Ovary (tissue), 3 donors: ENCODE measurements around the gene RNF223.

ENCODE experiments used
- POLR2A ChIP-seq: fragments of 450-650 bp; IDR thresholded peaks from one replicate; pipeline ENCODE4 v1.6.1; 2017; ENCODE audit warnings: antibody characterized with exemption, mild to moderate bottlenecking, moderate library complexity
- TF ChIP-seq, protein P1 (sequence below), 3 donors: fragments of 450-650 bp in 2 of 3; fragments of 200-600 bp in 1 of 3; IDR thresholded peaks; one replicate each; pipeline versions ENCODE4 v1.5.1 to v1.8.0; 2016 to 2022; ENCODE audit warnings: antibody characterized with exemption in 3 of 3, mild to moderate bottlenecking in 1 of 3
- donor health status: DM: no; HTN: no; CAD: no.

DNA sequence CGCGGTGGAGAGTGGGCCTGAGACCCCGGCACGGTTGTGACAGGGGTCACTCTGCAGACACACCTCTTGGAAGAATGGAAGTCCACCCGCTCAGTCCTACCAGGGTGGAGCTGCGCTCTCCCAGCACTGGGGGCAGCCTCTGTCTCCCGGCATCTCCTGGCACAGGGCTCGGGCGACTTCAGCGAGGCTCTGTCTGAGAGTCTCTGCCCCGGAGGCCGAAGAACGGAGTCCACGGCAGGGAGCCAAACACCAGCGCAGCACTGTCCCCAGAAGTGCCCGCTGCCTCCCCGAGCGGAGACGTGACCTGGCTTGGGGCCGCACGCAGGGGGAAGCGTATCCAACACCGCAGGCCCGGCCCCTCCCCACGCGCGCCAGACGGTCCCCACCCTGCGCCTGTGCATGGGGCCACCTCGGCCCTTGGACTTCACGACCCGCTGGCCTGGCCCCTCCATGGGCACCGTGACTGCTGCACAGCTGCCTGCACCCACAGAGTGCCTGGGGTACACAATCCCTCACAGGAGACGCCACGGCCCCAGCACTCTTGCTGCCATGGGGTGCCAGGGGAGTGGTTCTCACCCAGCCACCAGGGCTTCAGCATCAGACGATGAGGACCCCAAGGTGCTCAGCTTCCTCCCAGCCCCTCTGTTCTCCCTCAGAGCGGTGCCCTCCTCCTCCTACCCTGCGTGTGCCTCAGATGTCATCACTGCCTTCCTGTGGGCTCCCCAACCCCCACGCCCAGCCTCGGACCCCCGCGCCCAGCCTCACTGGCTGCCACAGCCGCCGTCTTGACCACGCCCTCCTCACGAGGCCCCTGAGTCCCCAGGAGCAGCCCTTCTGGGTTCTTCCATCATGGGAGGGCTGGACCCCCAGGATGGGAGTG, 14.9 kb upstream of the RNF223 start:
- TF ChIP-seq, protein P1, sequence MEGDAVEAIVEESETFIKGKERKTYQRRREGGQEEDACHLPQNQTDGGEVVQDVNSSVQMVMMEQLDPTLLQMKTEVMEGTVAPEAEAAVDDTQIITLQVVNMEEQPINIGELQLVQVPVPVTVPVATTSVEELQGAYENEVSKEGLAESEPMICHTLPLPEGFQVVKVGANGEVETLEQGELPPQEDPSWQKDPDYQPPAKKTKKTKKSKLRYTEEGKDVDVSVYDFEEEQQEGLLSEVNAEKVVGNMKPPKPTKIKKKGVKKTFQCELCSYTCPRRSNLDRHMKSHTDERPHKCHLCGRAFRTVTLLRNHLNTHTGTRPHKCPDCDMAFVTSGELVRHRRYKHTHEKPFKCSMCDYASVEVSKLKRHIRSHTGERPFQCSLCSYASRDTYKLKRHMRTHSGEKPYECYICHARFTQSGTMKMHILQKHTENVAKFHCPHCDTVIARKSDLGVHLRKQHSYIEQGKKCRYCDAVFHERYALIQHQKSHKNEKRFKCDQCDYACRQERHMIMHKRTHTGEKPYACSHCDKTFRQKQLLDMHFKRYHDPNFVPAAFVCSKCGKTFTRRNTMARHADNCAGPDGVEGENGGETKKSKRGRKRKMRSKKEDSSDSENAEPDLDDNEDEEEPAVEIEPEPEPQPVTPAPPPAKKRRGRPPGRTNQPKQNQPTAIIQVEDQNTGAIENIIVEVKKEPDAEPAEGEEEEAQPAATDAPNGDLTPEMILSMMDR (IDR thresholded peaks at IDR 0.05), result no peak
- TF ChIP-seq POLR2A, result no peak
